ENCODE measurements around the gene PXDC1.

PXDC1 gene, protein sequence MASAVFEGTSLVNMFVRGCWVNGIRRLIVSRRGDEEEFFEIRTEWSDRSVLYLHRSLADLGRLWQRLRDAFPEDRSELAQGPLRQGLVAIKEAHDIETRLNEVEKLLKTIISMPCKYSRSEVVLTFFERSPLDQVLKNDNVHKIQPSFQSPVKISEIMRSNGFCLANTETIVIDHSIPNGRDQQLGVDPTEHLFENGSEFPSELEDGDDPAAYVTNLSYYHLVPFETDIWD

DNA sequence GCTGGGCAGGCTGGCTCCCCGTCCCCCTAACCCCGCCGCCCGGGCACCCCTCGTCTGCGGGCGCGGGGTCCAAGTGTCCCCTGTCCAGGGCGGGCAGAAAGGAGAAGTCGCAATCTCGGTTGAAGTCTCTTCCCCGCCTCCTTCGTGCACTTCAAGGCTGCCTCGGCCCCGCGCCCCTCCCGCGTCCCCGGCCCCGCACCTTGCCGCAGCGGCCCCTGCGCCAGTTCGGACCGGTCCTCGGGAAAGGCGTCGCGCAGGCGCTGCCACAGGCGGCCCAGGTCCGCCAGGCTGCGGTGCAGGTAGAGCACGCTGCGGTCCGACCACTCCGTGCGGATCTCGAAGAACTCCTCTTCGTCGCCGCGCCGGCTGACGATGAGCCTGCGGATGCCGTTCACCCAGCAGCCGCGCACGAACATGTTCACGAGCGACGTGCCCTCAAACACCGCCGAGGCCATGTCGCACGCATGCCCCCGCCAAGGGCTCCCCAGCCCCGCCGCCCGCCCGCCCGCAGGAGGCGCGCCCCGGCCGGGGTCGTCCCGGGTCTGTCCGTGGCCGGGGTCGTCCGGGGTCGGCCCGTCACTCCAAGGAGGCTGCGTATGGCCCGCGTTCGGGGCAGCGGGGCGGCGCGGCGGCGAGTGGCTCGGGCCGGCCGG is at the start of gene PXDC1:
PXDC1 (minus strand) TSS at position 637 of the 653 bp plus-strand sequence; CDS start at position 455, 182 bp downstream.
- CTCF ChIA-PET, result interaction anchor here (1.6 kb wide), 1 partner anchor 256 kb away, joined by 5 read pairs; no protein-coding TSS in a partner anchor
- TF ChIP-seq, protein P1, sequence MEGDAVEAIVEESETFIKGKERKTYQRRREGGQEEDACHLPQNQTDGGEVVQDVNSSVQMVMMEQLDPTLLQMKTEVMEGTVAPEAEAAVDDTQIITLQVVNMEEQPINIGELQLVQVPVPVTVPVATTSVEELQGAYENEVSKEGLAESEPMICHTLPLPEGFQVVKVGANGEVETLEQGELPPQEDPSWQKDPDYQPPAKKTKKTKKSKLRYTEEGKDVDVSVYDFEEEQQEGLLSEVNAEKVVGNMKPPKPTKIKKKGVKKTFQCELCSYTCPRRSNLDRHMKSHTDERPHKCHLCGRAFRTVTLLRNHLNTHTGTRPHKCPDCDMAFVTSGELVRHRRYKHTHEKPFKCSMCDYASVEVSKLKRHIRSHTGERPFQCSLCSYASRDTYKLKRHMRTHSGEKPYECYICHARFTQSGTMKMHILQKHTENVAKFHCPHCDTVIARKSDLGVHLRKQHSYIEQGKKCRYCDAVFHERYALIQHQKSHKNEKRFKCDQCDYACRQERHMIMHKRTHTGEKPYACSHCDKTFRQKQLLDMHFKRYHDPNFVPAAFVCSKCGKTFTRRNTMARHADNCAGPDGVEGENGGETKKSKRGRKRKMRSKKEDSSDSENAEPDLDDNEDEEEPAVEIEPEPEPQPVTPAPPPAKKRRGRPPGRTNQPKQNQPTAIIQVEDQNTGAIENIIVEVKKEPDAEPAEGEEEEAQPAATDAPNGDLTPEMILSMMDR (IDR thresholded peaks at IDR 0.05; ENCODE audit: control extremely low read depth, extremely low read depth, low read depth, missing control alignments), result no peak
- no peak for DNase-seq (ENCODE audit: extremely low spot score)
- POLR2A ChIA-PET, result no interaction called here

DNA sequence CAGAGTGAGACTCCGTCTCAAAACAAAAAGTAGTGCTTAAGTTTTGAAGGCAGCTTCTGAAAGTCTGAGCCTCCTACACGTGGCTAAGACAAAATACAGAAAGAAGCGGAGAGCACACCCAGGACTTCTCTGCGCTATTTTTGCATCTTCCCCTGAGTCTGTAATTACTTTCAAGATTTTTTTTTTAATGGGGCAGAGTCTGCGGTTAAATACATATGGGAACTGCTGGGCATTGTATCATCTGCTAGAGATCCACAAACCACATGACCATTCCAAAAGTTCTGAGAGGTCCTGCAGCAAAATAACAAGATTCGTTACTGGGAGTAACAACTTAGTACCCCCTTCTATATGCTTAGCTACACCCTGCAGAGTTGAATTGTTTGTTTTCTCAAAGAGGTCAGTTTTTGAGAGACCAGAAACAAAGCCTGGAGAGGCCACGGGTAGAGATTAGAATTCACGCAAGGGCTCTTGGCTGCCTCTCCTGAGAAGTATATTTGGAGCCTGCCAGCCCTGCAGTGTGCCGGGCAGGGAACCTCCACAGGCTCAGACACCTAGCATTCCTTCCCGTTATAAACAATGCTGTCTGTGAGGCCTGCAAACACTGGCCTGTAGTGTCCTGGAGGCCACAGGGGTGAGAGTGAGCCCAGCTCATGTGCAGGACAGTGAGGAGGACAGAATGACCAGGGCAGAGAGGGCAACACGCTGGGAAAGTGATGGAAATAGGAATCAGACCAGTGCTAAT is 49.5 kb upstream of the PXDC1 start:
- ChIA-PET CTCF (interaction anchor here (1.6 to 1.7 kb wide), 2 partner anchors 8 to 48 kb away, joined by 5 read pairs; partner anchors contain the start of gene FAM50B), POLR2A (no interaction called here)
- TF ChIP-seq, protein P1 (IDR thresholded peaks at IDR 0.05; ENCODE audit: control extremely low read depth, extremely low read depth, low read depth, missing control alignments), result no peak

DNA sequence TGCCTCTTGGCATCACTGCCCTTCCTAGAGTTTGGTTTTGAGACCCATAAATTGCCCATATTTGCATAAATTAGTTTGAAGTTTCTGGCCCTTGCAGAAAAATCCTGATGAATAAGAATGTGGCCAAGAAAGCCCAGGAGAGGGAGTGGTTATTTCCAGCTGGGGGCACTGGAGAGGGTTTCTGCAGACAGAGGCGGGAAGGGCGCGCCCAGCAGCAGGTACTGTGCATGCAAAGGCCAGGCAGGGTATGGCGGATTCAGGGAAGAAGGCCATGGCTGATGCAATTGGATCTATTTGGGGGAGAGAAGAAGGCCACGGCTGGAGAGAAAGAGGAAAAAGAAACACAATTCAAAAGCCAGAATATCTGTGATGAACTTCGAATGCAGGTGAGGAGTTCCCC is 48.2 kb upstream of the PXDC1 start:
- POLR2A ChIA-PET, result no interaction called here
- CTCF ChIA-PET, result no interaction called here
- no peak for DNase-seq (ENCODE audit: extremely low spot score)
- TF ChIP-seq, protein P1 (IDR thresholded peaks at IDR 0.05; ENCODE audit: control extremely low read depth, extremely low read depth, low read depth, missing control alignments), result no peak

More for the DNA sequence above, 49.5 kb upstream of the PXDC1 start:
- DNase-seq (ENCODE audit: extremely low spot score), result no peak

DNA sequence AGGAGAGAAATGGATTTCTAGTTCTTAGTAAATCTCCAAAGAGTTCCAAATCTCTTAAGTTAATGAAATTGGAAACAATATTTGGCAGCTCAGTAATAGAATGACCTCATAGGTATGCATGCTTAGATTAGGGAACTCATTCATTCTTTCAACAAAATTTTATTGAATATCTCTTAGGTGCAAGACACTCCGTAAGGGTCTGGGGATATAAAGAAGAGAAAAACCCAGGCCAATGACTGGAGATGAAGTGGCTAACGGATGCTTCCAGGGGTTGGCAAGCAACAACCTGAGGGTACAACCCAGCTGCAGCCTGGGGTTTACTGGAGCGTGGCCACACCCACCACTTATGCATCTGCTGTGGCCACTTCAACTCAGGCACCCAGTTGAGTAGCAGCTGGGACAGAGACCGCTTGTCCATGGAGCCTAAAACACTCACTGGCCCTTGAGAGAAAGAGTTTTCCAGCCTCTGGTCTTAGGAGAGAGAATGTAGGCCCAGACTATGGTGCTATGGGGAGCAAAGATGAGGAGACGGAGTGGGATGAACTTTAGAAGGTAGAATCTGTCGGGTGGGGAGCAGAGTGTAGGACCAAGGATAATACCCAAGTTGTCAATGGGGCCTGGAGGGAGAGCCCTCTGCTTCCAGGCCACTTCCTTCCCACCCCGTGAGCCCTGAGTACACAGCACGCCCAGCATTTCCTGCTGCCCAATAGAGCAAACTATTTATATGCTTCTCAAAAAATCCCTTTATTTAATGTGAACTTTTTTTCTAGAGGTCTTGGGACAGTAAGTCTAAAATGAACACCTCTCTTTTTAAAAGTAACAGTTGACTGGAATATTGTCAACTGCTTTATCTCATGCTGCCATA is 46.8 kb upstream of the PXDC1 start:
- POLR2A ChIA-PET, result no interaction called here

DNA sequence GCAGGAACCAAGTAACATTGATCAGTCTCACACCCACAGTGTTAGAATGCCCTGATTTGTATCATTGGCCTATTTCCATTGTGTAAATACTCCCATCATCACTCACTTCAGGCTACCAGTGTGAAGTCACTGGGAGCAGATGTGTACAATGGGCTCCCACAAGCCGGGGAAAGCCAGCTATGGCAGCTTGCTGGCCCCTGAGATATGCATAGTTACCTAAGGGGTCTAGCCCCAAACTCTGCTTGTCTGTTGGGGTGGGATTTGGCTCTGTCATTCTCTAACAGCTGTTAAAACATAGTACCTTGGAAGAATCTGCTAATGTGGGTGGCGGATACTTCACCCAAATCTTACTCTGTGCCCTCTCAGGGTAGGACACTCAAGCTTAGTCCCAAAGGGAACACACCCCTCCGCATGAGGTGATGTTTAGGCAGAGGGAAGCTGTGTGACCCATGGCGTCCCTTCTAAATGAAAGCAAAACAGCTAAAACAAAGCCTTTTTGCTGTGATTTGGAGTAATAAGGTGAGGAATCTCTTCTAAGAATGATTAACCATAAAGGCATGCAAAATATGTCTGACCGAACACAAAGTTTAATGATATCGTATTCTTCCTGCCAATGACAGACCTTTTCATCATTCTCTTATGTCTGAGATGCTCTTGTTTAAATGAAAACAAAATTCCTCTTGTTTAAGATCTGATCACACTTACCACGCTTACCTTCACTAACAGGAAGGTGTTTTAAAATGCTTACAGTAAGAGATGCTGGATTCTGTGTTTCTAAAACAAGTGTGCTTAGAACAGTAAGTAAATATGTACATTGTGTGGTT is 45.9 kb upstream of the PXDC1 start:
- ChIA-PET CTCF (interaction anchor here (1.0 to 2.9 kb wide), 5 partner anchors 9 to 52 kb away, joined by 3 to 13 read pairs (median 4); partner anchors contain the start of gene FAM50B), POLR2A (no interaction called here)
- TF ChIP-seq, protein P1 (IDR thresholded peaks at IDR 0.05; ENCODE audit: control extremely low read depth, extremely low read depth, low read depth, missing control alignments), result no peak
- no peak for DNase-seq (ENCODE audit: extremely low spot score)

More for the DNA sequence above, 46.8 kb upstream of the PXDC1 start:
- TF ChIP-seq, protein P1 (IDR thresholded peaks at IDR 0.05; ENCODE audit: control extremely low read depth, extremely low read depth, low read depth, missing control alignments), result no peak
- CTCF ChIA-PET, result interaction anchor here (1.0 to 2.9 kb wide), 3 partner anchors 10 to 51 kb away, joined by 3 to 13 read pairs (median 7); partner anchors contain the start of gene FAM50B
- DNase-seq (ENCODE audit: extremely low spot score), result no peak

All from GM10248 (cell line).